Measurements from ENCODE around the gene HERPUD2.
"Not testable (repeated sequence)": the region's sequence is repeated elsewhere in the genome, so short reads cannot be mapped to it uniquely, and the experiment has no call there.

The HERPUD2 gene

GRCh38 chr7:35714862-35715261, 19.9 kb upstream of the HERPUD2 start:
- DNase-seq (ENCODE audit: low read depth in 1 of 2, low spot score in 1 of 2) = no peak

GRCh38 chr7:35714407-35714806, 19.5 kb upstream of the HERPUD2 start:
- DNase-seq (ENCODE audit: low read depth in 1 of 2, low spot score in 1 of 2) = no peak

GRCh38 chr7:35712563-35713226, 17.8 kb upstream of the HERPUD2 start:
- DNase-seq (ENCODE audit: low read depth in 1 of 2, low spot score in 1 of 2) = no peak

- DNase-seq (ENCODE audit: low read depth in 1 of 2, low spot score in 1 of 2) = no peak
Measured at GRCh38 chr7:35707422-35707821, 12.5 kb upstream of the HERPUD2 start.

- DNase-seq (ENCODE audit: low read depth in 1 of 2, low spot score in 1 of 2) = no peak
Measured at GRCh38 chr7:35705932-35706461, 11.1 kb upstream of the HERPUD2 start.

- DNase-seq (ENCODE audit: low read depth in 1 of 2, low spot score in 1 of 2) = no peak
Measured at GRCh38 chr7:35704261-35704660, 9.3 kb upstream of the HERPUD2 start.

GRCh38 chr7:35702541-35702940, 7.6 kb upstream of the HERPUD2 start:
- DNase-seq (ENCODE audit: low read depth in 1 of 2, low spot score in 1 of 2) = no peak

GRCh38 chr7:35701287-35701900, 6.5 kb upstream of the HERPUD2 start:
- no peak for DNase-seq (ENCODE audit: low read depth in 1 of 2, low spot score in 1 of 2)

GRCh38 chr7:35700865-35701264, 5.9 kb upstream of the HERPUD2 start:
- DNase-seq (ENCODE audit: low read depth in 1 of 2, low spot score in 1 of 2) = no peak

GRCh38 chr7:35700333-35700732, 5.4 kb upstream of the HERPUD2 start:
- no peak for DNase-seq (ENCODE audit: low read depth in 1 of 2, low spot score in 1 of 2)

- no peak for DNase-seq (ENCODE audit: low read depth in 1 of 2, low spot score in 1 of 2)
Measured at GRCh38 chr7:35699796-35700305, 4.9 kb upstream of the HERPUD2 start.

- DNase-seq (ENCODE audit: low read depth in 1 of 2, low spot score in 1 of 2) = not testable (repeated sequence)
Measured at GRCh38 chr7:35698382-35698781, 3.4 kb upstream of the HERPUD2 start.

- DNase-seq (ENCODE audit: low read depth in 1 of 2, low spot score in 1 of 2) = no peak
Measured at GRCh38 chr7:35697414-35698175, 2.7 kb upstream of the HERPUD2 start.

- DNase-seq (ENCODE audit: low read depth in 1 of 2, low spot score in 1 of 2) = no peak
Measured at GRCh38 chr7:35695987-35696386, 1.1 kb upstream of the HERPUD2 start.

- no peak for DNase-seq (ENCODE audit: low read depth in 1 of 2, low spot score in 1 of 2)
Measured at GRCh38 chr7:35695473-35695850, 527 bp upstream of the HERPUD2 start.

GRCh38 chr7:35694161-35694783, 663 bp downstream of the HERPUD2 start:
- DNase-seq (ENCODE audit: low read depth in 1 of 2, low spot score in 1 of 2) = no peak

- no peak for DNase-seq (ENCODE audit: low read depth in 1 of 2, low spot score in 1 of 2)
Measured at GRCh38 chr7:35691827-35692307, 3.1 kb downstream of the HERPUD2 start.

GRCh38 chr7:35691366-35691765, 3.6 kb downstream of the HERPUD2 start:
- DNase-seq (ENCODE audit: low read depth in 1 of 2, low spot score in 1 of 2) = no peak

GRCh38 chr7:35690614-35691013, 4.3 kb downstream of the HERPUD2 start:
- DNase-seq (ENCODE audit: low read depth in 1 of 2, low spot score in 1 of 2) = not testable (repeated sequence)

- DNase-seq (ENCODE audit: low read depth in 1 of 2, low spot score in 1 of 2) = no peak
Measured at GRCh38 chr7:35685781-35686180, 9.2 kb downstream of the HERPUD2 start.
